Epithelial cell of prostate (primary cell): ENCODE results near the gene HES6.

Experiments
- DNase-seq: peaks from one replicate; pipeline ENCODE4 v3.0.0-alpha.2; 2011; ENCODE audit warnings: low read depth, low spot score
- H3K27ac ChIP-seq: fragments of 450-650 bp; 2 replicates; pipeline ENCODE4 v1.5.1; 2017; ENCODE audit warnings: mild to moderate bottlenecking

Gene HES6, protein sequence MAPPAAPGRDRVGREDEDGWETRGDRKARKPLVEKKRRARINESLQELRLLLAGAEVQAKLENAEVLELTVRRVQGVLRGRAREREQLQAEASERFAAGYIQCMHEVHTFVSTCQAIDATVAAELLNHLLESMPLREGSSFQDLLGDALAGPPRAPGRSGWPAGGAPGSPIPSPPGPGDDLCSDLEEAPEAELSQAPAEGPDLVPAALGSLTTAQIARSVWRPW

DNA sequence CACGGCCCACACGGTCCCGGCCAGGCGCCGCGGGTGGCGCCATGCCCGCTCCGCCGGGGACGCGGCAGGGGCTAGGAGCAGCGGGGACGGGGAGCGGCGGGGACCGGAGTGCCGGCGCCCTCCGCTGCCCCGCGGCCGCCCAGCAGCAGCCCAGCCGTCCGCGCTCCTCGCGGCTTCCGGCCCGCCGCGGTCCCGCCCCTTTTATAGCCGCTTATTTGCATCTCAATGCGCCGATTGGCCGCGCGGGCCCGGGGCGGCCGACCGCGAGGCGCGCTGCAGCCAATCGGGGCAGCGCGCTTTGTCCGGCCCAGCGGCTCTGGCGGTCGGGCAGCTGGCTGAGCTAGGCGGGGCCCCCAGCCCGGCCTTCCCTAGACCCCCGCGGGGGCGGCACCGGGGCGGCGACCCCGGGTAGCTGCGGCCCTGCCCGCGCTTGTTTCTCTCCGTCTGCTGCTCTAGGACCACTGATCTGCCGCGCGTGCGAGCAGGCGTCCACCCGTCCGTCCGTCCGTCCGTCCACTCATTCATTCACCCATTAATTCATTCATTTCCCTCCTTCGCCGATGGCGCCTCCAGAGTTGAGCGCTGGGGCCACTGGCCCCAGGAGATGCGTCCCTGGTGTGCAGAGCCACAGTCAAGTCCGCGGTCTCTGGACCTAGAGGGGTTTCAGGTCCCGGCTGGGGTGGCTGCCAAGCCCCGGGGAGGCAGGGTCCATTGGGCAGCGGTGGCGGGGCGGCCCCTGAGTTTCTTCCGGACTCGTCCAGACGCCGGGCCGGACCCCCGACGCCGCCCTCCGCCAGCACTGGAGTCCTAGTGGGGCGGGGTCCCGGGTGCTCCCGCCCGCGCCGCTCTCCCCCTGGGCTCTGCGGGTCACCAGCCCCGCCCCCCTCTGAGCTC is at the start of gene HES6:
HES6 (minus strand) TSS at position 176 of the 894 bp plus-strand sequence; CDS start at position 43, 133 bp downstream.
- peak; percentile 16 for DNase-seq
- H3K27ac ChIP-seq, result no peak within 1 kb of the TSS

DNA sequence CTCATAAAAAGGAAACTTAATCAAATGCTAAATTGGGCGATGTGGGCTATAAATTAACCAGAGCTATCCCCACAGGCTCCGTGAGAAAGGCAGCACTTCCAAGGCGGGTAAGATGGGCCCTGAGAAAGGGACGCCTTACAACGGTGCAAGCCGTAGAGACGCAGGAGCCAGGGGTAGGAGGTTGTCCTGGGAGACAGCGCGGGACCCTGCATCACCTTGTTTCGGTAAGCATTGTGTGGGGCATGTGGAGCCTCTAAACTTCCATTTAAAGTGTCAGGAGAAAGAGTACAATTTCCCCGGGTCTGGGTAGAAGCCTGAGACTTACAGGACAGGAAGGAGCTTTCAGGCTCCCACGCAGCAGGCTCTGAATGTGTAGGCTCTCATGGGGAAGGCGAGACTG is 49.7 kb upstream of the HES6 start:
- H3K27ac ChIP-seq, result peak overlapping the region; percentile 91
- no peak for DNase-seq

DNA sequence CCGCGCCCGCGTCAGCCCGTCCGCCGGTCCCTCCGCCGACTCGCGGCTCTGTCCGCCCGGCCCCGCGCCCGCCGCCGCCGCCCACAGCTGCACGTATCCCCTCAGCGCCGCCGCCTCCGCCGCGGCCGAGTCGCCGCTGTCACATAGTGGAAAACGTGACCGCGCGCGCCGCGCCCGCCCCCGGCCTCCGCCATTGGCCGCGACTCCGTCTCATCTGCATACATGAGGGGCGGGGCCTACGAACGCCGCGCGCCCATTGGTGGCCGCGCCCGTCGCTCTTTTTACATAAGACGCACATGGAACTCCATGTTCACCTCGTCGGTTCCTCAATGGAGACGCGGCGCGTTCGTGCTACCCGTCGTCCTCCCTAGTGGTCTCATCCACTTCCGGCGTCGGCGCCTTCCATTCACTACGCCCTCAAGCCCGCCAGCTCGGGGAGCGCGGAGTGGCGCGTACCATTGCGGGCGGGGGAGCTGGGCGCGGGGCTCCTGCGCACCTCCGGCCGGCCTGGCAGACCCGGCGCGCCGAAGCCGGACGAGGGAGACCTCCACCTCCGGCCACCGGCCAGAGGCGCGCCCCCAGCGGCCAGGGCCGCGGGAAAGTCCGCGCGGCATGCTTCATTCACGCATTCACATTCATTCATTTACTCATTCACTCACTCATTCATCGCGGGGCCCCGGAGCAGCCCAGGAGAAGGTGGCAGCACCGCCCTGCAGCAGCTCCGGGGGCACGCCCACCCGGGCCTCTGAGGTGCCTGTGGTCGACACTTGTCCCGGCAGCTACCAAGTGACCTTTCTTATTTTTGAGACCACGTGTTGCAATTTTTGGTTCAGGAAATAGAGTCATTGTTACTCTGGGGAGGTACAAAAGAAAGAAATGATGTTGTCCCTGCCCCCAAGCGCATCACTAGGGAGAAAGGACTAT is 49.1 kb upstream of the HES6 start:
- peak overlapping the region; percentile 91 for H3K27ac ChIP-seq
- DNase-seq, result peak; percentile 88

DNA sequence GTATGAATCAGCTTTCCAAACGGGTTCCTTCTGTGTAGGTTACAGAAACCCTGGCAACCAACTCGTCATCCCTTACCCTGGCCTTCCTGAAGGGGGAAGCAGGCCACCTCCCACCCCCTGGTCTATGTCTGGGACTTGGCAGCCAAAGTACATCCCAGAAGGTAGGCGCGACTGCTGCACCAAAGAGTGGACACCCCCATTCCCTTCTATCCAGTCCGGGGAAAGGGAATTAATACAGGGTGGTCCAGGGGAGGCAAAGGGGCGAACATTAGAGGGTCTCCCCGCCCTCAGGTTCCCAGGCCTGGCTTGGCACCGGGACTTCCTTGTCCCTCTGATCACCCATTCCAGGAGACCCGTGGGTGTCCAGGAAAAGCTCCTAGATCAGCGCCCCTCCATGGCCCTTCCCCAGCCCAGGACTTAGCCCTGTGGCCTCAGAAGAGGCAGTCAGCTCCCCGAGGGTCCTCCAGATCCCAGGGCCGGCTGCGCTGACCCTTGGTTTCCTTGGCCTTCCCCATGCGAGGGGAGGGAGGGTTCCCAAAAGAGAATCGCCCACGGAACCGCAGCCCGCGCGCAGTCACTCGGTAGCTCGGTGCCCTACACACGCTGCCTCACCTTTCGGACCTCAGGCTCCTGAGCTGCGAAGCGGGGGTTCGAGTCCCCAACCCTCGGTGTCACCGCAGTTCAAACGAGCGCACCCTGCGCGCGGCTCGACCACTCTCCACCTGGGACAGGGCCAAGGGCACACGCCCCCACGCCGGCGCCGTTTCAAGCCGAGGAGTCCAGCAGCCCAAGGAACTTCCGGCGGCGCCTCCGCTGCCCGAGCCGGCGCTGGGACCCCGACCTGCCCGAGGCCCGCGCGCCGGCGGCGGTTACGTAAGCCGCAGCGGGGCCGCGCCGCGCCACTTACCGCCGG is 48.2 kb upstream of the HES6 start, which contains the start of gene PER2:
PER2 (minus strand) TSS at position 874 of the 913 bp plus-strand sequence. CDS start 10,674 bp downstream, outside the sequence.
- DNase-seq, result peak; percentile 82

DNA sequence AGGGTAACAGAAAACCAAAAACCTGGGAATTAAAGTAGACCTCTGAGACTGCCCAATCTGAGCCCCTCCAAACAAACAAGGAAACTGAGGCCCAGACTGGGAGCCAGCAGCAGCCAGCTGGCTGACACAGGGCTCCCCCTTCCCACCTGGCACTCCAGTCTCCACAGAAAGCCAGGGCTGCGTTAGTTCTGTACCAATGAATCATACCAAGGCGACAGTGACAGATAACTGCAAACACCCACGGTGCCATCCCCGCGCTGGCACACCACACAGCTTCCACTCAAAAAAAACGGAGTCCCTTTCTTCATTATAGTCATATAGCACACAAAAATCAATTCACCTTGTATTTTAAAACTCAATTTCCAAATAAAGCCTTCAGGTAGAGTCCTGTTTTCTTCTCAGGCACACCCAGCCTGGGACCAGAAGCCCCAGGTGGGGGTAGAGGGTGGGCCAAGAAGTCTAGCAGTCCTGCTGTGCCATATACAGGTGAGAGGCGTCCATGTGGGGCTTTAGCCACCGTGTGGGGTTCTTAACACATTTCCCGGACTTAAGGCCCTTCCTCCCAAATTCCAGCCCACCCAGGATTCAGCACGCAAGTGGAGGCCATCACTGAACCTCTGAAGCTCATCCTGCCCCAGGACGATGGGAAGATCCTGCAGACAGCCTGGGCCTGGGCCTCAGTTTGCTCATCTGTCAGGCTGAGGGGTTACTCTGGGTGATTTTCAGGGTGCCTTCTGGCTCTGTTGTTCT is 47.3 kb upstream of the HES6 start:
- peak overlapping the region; percentile 91 for H3K27ac ChIP-seq
- DNase-seq, result no peak

More for the DNA sequence above, 48.2 kb upstream of the HES6 start, which contains the start of gene PER2:
- H3K27ac ChIP-seq, result peak within 1 kb of the TSS; percentile 91

DNA sequence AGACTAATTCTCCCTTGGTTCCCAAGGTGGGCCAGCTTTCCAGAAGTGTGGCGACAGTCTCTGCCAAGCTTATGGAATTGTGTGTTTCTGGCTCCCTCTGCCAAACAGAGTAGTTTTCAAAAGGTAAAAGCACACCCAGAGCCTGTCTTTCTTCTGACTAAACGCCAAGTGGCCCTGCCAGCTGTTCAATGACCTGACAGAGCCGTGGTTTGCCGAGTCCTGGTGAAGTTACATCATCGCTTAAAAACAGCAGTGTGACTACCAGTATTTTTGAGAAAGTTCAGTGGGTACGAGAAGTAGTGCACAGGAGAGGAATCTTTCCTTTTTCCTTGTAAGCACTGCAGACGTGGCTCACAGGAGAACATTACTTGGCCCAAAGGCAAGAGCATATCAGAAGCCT is 46.7 kb upstream of the HES6 start:
- H3K27ac ChIP-seq, result peak overlapping the region; percentile 91
- DNase-seq, result no peak

DNA sequence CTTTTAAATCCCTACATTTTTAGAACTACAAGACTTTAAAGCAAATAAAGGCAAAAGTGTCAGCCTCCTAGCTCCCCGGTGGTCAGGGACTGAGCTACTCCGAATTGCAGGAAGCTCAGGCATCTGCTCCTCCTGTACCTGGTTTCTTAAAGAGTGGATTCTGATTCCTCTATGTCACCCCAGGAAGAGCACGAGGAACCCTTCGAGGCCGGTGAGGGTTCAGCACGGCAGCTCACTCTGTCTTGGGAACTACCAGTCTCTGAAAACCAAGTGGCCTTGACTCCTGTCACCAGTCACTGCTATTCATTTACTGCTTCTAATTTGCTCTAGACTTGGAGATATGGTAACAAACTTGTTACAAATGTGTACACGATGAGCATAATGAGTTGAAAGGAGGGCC is 46.3 kb upstream of the HES6 start:
- peak overlapping the region; percentile 91 for H3K27ac ChIP-seq
- no peak for DNase-seq

DNA sequence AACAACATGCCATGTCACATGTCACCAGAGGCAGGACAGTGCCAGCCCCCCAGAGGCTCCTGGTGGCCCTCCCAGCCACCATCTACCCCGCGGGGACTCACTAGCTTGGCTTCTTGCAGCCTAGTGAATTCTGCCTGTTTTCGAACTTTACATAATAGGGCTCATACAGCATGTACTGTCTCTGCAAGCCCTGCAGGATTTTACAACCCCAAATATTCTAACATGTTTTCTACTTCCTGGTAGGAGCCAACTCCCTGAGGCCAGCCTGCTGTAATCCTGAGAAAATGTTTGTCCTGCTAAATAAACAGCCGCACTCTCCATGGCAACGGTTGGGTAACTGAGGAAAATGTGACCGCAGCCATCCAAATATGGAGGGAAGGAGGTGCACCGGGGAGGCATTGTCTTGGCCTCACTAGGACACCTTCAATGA is 45.8 kb upstream of the HES6 start:
- peak overlapping the region; percentile 91 for H3K27ac ChIP-seq
- DNase-seq, result peak; percentile 84

DNA sequence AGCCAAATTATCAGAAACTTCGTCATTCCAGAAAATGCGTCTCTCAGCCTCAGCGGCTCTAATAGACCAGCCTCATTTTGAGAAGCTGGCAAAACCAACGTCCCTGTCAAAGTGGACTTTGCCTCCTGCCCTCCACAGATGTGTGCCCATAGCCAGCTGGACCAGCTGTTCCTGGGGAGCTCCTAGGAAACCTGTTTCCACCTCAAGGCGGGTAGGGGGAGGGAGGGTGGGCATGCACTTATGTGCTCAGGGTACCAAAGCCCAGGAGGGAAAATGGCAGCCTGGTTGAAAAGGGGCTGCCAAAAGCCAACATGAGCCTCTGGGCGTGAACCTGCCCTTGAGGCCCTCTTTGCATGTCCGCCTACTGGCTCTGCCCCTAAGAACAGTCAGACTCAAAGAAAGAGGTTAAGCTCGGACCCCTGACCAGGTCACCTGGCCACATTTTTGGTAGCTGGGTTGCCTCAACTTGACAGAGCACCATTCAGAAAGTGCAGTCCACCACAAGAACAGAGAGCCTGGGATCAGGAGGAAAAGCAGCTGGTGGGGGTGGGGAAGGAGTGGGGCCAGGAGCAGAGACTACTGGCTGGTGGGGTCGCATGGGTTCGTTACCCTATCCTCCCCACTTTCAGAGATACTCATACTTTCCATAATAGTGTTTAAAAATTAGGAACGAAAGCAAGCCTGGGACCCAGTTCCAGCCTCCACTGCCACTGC is 45.1 kb upstream of the HES6 start:
- DNase-seq, result no peak
- peak overlapping the region; percentile 91 for H3K27ac ChIP-seq

DNA sequence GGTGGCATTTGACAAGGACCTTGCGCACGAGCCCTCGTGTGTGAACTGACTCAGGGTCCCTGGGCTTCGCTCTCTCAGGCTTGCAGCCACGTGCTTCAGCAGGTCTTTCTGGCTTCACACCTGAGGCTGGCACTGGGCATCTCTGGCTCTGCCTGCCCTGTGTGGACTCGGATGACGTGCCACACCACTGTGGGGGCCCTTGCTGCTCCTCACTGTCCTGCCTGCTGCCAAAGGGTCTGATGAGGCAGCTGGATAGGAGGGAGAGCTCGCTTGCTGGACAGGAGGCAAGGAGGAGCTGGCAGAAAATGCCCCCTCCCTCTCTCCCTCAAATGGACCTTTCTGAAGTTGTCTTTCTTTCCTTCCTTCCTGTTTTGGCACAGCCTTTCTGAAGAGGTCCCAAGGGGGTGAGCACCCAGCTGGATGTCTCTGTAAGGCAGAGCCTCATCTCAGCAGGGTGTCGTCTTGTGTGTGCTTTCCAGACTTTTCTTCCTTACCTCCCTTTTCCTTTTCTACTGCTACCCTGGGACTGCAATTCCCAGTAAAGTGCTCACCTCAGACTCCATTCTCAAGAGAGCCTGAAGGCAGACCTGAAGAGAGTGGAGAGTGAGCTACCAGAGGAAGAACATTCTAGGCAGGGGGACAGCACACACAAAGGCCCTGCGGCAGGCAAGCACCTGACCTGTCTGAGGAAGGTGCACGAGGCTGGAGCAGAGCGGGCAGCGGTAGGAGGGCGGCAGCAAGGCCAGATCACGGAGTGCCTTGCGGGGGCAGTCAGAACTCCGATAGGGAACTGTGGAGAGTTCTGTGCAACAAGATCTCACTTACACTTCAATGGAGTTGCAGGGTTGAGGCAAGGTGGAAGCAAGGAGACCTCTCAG is 43.3 kb upstream of the HES6 start:
- H3K27ac ChIP-seq, result no peak overlapping the region

DNA sequence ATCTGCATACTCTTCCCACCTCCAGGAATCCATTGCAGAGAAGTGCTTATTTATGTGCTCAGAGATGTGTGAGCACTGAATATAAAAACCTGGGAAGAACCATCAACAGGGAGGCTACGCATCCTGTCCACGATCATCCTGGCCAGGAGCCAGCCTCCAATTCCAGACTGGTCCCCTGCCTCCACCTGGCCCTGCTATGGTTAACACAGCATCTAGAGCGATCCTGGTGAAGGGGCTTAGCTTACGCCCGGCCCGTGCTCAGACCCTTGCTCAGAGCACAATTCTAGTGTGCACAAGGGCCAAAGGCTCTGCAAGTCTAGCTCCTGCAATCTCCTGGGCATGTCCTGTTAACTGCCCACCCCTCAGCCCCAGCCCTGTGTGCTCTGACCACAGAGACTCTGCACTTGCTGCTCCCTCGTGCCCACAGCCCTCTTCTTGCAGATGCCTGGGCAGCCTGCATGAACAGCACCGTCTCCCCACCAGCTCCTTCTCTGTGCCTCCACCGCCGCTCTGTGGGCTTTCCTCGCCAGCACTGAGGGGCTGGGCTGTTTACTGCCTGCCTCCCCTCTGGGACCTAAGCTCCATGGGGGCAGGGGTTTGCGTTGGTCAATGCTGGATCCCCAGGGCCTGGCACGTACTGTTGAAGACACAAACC is 42.1 kb upstream of the HES6 start:
- DNase-seq, result no peak
- no peak overlapping the region for H3K27ac ChIP-seq

More for the DNA sequence above, 43.3 kb upstream of the HES6 start:
- DNase-seq, result no peak

DNA sequence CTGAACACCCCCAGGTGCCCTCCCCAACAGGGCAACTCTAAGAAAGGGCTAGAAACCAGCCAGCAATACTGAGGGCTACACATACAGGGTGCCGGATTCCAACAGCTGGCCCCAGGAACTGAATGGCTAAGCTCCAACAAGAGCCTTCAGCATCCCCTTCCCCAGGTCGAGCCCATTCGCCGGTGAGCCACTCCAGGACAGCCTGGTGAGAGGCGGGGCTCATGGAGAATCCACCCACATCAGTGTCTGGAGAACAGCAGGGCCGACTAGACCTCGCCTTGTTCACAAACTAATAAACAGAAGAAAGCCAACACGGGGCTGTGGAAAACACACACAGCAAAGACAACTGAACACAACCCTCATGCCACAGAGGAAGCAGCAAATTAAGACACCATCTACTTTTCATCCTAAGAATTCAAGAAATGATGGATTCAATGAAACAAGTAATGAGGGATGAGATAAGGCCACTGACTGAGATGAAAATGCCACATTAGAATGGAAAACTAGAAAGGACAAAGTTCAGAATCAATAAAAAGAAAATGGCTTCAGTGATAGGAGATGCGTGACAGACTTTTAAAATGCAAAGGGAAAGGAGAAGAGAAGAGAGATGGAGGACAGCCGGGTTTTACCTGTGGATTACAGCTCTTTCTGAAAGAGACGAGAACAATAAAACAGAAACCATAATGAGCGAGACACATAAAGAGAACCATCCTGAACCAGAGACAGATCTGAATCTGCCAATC is 40.4 kb upstream of the HES6 start:
- DNase-seq, result no peak
- H3K27ac ChIP-seq, result no peak overlapping the region

DNA sequence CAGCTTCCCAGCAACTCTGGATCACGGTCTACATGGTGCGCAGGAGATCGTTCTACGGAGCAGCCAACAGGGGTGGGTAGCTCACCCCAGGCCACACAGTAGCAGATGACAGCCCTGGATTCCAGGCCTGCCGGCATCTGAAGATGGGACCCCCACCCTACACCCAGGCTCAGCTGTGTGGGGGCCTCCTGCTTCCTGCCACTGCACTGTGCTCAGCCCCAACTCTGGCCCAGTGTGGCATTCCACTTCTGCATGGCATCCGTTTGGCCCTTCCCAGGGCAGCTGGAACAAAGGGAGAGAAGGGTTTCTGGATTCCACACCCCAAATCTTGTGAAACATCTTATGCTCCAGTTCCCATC is 39.5 kb upstream of the HES6 start:
- no peak overlapping the region for H3K27ac ChIP-seq
- DNase-seq, result no peak

DNA sequence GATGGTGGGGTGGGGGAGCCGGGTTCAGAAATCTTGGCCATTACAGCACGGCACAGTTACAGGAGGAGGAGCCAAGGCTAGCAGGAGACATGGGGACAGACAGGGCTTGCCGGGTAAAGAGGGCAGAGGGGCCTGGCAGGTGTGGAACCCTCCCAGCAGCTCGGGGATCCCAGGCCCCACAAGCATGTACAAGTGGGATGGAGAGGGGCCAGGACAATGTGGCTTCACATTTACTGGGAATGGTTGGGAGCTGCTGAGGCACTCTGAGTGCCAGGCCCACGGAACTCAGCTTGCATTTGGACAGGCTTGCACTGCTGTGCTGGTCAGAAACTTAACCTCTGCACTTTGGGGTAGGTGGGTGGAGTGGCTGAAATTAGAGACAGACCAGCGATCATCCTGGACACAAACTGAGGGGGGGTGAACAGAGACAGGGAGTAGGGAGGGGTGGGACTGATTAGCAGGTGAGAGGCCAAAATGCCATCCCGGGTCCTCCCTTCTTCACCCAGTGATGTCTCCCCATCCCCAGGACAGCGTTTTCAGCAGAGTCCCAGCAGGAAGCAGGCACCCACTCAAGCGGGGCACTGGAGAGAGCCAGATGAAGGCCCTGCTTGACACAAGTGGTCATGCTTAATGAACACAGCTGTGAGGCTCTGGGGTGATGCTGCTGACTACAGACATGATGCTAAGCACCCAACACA is 38.9 kb upstream of the HES6 start:
- DNase-seq, result no peak
- H3K27ac ChIP-seq, result no peak overlapping the region

DNA sequence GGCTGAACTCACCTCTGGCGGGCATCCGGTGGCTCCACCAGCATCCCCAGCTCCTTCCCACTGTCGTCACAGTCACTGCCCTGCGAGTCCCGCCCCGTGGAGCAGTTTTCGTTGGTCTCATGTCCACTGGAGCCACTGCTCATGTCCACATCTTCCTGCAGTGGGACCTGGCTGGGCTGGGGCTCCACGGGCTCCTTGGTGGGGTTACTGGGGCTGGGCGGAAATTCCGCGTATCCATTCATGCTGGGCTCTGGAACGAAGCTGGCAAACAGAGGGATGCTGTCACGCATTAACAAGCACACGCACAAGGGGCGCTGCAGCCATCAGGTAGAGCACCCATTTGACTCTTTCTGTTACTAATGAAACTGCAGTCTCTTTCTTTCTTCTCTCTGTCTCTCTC is 37.9 kb upstream of the HES6 start:
- no peak for DNase-seq
- no peak overlapping the region for H3K27ac ChIP-seq
